ENCODE data around the gene MACROH2A2. TPM values are rescaled to one million over a fixed set of nuclear protein-coding genes. Genes with fewer than 3 reads are reported as not detected.

Gene MACROH2A2
- total RNA-seq, 1 donor from 2014 or later = 31.2 TPM

DNA sequence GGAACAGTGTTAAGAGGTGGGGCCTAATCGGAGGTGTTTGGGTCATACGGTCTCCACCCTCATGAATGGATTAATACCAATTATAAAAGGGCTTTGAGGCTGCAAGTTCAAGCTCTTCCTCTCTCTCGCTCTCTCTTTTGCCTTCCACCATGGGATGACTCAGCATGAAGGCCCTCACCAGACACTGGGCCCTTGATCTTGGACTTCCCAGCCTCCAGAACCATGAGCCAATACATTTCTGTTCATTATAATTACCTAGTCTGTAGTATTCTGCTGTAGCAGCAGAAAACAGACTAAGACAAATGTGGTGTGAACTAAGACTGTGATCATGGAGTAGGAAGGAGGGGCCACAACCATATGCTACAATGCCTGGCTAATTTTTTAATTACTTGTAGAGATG is 72.3 kb downstream of the MACROH2A2 start:
- Mint-ChIP-seq H3K4me1 (ENCODE audit: unreplicated experiment) (no peaks in the 10 kb centered on the region), H3K27ac (ENCODE audit: unreplicated experiment) (no peak overlapping the region)

DNA sequence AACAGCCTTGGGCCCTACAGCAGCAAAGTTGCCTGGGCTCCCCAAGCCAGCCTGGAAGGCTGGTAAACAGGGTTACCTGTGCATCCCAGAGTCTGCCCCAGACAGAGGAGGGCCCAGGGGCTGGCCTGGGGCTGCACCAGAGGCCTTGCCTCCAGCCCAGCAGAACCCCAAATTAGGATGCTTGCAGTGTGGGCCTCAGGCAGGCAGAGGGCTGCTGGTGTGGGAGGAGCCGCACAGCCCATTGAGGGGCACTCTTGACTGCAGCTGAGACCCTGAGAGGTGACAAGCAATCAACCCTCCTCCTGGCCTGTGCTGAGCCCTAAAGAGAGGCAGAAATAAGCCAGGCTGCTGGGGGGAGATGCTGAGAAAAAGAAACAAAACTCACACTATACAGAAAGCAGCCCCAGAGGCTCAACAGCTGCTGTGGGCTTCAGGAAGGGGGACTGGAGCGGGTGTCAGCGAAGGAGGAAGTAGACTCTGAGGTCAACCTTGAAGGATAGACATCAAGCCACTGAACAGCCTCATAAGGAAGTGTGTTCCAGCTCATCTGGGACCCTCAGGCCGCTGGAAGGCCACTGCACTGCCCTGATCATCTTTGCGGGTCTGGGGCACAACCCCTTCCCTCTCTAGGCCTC is 73.4 kb downstream of the MACROH2A2 start:
- Mint-ChIP-seq H3K36me3 (ENCODE audit: unreplicated experiment) (peaks cover 5% of the 10 kb centered on the region), H3K9me3 (ENCODE audit: unreplicated experiment) (no peaks in the 10 kb centered on the region), H3K27me3 (ENCODE audit: unreplicated experiment) (no peaks in the 10 kb centered on the region), H3K4me3 (ENCODE audit: unreplicated experiment) (no peak overlapping the region), H3K4me1 (ENCODE audit: unreplicated experiment) (peaks cover 9% of the 10 kb centered on the region), H3K27ac (ENCODE audit: unreplicated experiment) (no peak overlapping the region)
- DNase-seq (ENCODE audit: extremely low spot score, unreplicated experiment) = no peak
- TF ChIP-seq, protein P1, sequence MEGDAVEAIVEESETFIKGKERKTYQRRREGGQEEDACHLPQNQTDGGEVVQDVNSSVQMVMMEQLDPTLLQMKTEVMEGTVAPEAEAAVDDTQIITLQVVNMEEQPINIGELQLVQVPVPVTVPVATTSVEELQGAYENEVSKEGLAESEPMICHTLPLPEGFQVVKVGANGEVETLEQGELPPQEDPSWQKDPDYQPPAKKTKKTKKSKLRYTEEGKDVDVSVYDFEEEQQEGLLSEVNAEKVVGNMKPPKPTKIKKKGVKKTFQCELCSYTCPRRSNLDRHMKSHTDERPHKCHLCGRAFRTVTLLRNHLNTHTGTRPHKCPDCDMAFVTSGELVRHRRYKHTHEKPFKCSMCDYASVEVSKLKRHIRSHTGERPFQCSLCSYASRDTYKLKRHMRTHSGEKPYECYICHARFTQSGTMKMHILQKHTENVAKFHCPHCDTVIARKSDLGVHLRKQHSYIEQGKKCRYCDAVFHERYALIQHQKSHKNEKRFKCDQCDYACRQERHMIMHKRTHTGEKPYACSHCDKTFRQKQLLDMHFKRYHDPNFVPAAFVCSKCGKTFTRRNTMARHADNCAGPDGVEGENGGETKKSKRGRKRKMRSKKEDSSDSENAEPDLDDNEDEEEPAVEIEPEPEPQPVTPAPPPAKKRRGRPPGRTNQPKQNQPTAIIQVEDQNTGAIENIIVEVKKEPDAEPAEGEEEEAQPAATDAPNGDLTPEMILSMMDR (IDR thresholded peaks at IDR 0.05) = no peak

More for the DNA sequence above, 72.3 kb downstream of the MACROH2A2 start:
- Mint-ChIP-seq H3K36me3 (ENCODE audit: unreplicated experiment) (peaks cover 9% of the 10 kb centered on the region), H3K4me3 (ENCODE audit: unreplicated experiment) (no peak overlapping the region), H3K9me3 (ENCODE audit: unreplicated experiment) (no peaks in the 10 kb centered on the region), H3K27me3 (ENCODE audit: unreplicated experiment) (no peaks in the 10 kb centered on the region)
- no peak for DNase-seq (ENCODE audit: extremely low spot score, unreplicated experiment)
- TF ChIP-seq, protein P1 (IDR thresholded peaks at IDR 0.05) = no peak

DNA sequence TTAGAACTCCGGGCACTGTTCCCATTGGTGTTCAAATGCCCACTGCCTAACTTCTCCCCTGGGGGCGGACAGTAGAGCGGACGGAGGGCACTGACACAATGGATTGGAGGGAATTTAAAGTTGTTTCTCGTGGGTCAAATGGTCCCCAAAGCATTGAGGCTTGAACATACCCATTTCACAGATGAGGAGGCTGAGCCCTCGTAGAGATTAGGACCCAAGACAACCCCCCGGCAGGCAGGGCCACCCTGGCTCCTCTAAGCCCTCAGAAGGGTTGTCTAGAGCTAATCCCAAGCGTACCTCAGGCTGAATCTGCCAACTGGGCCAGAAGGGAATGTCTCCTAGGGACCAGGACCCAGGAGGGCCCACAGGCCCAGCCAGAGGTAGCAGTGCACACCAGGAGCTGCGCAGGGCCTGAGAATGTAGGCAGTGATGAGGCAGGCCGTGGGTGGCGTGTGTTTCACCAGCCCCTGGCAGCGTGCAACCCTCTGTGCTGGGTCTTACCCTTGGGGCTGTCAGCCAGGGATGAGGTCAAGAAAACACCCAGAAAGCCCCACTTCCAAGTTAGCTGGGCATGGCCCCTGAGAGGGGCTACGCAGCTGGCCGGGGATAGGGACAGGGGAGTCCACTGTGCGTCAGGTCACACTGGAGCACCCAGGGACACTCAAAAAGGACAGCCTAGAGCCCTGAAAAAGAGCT is 74.2 kb downstream of the MACROH2A2 start:
- peaks cover 17% of the 10 kb centered on the region for H3K4me1 Mint-ChIP-seq (ENCODE audit: unreplicated experiment)
- no peaks in the 10 kb centered on the region for H3K9me3 Mint-ChIP-seq (ENCODE audit: unreplicated experiment)
- DNase-seq (ENCODE audit: extremely low spot score, unreplicated experiment) = no peak
- H3K4me3 Mint-ChIP-seq (ENCODE audit: unreplicated experiment) = no peak overlapping the region
- peaks cover 3% of the 10 kb centered on the region for H3K36me3 Mint-ChIP-seq (ENCODE audit: unreplicated experiment)
- TF ChIP-seq, protein P1 (IDR thresholded peaks at IDR 0.05) = no peak
- no peaks in the 10 kb centered on the region for H3K27me3 Mint-ChIP-seq (ENCODE audit: unreplicated experiment)
- H3K27ac Mint-ChIP-seq (ENCODE audit: unreplicated experiment) = no peak overlapping the region

DNA sequence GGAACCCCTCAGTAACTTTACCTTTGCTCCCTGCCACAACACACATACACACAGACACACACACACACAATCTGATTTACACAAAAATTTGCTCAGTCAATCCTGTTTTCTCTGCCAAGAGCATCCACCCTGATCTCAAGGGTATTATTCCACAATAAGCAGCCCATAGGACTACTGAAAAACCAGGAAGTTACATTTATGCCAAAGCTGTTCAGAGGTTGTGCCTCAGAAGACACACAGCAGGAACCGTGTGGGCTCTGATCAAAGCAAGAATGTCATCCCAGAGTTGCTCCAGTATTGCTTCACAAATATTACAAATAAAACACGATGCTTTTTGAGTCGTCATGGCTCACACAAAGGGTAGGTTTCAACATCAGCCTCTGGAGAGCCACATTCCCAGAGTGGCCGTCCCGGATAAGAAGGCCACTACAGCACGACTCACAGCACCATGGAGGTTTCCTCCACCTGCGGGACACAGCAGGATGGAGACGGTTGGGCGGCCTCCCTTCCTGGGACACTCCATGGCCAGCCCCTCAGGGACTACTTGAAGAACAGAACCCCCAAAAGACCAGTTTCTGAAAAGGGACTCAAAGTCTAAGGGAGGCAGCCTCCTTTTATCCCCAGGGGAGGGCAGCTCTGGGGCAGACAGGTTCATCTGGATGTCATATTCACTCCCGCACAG is 78.4 kb downstream of the MACROH2A2 start:
- H3K9me3 Mint-ChIP-seq (ENCODE audit: unreplicated experiment) = no peaks in the 10 kb centered on the region
- no peaks in the 10 kb centered on the region for H3K27me3 Mint-ChIP-seq (ENCODE audit: unreplicated experiment)
- peaks cover 2% of the 10 kb centered on the region for H3K36me3 Mint-ChIP-seq (ENCODE audit: unreplicated experiment)
- H3K4me1 Mint-ChIP-seq (ENCODE audit: unreplicated experiment) = peaks cover 31% of the 10 kb centered on the region
- H3K4me3 Mint-ChIP-seq (ENCODE audit: unreplicated experiment) = peak overlapping the region; percentile 8
- no peak for DNase-seq (ENCODE audit: extremely low spot score, unreplicated experiment)
- TF ChIP-seq, protein P1 (IDR thresholded peaks at IDR 0.05) = no peak
- H3K27ac Mint-ChIP-seq (ENCODE audit: unreplicated experiment) = peak overlapping the region; percentile 93

DNA sequence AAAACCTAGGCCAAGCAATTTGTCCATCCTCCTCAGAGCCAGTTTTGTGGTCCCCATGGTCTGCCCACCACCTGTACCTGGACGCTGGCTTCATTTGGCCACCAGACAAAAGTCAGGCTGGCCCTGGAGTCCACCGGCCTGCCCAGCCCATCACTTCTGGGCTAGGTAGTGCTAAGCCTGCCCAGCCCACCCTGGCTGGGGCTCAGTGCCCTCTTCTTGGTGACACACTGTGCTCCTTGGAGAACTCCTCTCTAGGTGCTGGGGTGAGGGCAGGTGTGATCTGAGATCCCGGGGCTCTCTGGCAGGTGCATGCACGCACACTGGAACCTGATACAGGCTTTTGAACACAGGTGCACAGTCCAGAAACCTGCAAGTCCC is 78.9 kb downstream of the MACROH2A2 start:
- Mint-ChIP-seq H3K27me3 (ENCODE audit: unreplicated experiment) (no peaks in the 10 kb centered on the region), H3K4me3 (ENCODE audit: unreplicated experiment) (peak overlapping the region; percentile 84), H3K4me1 (ENCODE audit: unreplicated experiment) (peaks cover 31% of the 10 kb centered on the region), H3K27ac (ENCODE audit: unreplicated experiment) (peak overlapping the region; percentile 93), H3K9me3 (ENCODE audit: unreplicated experiment) (no peaks in the 10 kb centered on the region), H3K36me3 (ENCODE audit: unreplicated experiment) (peaks cover 3% of the 10 kb centered on the region)
- TF ChIP-seq, protein P1 (IDR thresholded peaks at IDR 0.05) = no peak
- DNase-seq (ENCODE audit: extremely low spot score, unreplicated experiment) = no peak
